Measurements from ENCODE around the gene RNFT1. TPM values are rescaled to one million over a fixed set of nuclear protein-coding genes. Genes with fewer than 3 reads are reported as not detected.
"Not testable (repeated sequence)": the region's sequence is repeated elsewhere in the genome, so short reads cannot be mapped to it uniquely, and the experiment has no call there.

Gene RNFT1
- total RNA-seq, 4 donors from 2014 or later = 6.2 to 10.8 (median 9.1) TPM

DNA sequence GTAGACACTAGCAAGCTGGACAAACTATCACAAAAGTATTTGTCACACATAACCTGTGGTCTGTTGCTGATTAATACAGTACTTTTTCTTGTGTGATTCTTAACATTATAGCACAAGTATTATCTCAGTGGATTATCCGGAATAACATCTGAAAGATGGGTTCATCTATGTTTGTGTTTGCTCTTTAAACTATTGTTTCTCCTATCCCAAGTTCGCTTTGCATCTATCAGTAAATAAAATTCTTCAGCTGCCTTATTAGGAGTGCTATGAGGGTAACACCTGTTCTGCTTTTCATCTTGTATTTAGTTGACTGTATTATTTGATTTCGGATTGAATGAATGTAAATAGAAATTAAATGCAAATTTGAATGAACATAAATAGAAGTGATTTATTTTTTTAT is 14.5 kb downstream of the RNFT1 start:
- H3K9me3 ChIP-seq = no peaks in the 10 kb centered on the region
- DNase-seq (ENCODE audit: extremely low spot score) = no peak
- 92% methylated on average over 3 of the region's 3 CpGs for WGBS
- no peak overlapping the region for H3K27ac ChIP-seq (replicated peaks in 1 of 4)
- no peaks in the 10 kb centered on the region for H3K4me1 ChIP-seq
- no peaks in the 10 kb centered on the region for H3K27me3 ChIP-seq
- H3K4me3 ChIP-seq = no peak overlapping the region
- intact Hi-C loops (cut with DNase I) = no loop called here
- TF ChIP-seq POLR2AphosphoS5 (IDR thresholded peaks at IDR 0.05) (no peak), POLR2A (IDR thresholded peaks at IDR 0.05; ENCODE audit: low read depth) (no peak), EP300 (IDR thresholded peaks at IDR 0.05) (no peak)
- TF ChIP-seq, protein P1, sequence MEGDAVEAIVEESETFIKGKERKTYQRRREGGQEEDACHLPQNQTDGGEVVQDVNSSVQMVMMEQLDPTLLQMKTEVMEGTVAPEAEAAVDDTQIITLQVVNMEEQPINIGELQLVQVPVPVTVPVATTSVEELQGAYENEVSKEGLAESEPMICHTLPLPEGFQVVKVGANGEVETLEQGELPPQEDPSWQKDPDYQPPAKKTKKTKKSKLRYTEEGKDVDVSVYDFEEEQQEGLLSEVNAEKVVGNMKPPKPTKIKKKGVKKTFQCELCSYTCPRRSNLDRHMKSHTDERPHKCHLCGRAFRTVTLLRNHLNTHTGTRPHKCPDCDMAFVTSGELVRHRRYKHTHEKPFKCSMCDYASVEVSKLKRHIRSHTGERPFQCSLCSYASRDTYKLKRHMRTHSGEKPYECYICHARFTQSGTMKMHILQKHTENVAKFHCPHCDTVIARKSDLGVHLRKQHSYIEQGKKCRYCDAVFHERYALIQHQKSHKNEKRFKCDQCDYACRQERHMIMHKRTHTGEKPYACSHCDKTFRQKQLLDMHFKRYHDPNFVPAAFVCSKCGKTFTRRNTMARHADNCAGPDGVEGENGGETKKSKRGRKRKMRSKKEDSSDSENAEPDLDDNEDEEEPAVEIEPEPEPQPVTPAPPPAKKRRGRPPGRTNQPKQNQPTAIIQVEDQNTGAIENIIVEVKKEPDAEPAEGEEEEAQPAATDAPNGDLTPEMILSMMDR (IDR thresholded peaks at IDR 0.05) = no peak
- H3K36me3 ChIP-seq = peaks cover 12 to 73% (median 43%) of the 10 kb centered on the region in 4 donors

DNA sequence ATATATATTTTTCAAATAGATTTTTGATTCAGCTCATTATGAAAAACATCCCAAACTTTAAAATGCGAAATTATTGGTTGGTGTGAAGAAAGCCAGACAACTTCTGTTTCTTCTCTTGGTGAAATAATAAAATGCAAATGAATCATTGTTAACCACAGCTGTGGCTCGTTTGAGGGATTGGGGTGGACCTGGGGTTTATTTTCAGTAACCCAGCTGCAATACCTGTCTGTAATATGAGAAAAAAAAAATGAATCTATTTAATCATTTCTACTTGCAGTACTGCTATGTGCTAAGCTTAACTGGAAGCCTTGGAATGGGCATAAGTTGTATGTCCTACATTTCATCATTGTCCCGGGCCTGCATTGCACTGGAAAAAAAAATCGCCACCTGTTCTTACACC is 17.2 kb downstream of the RNFT1 start:
- peaks cover 25 to 89% (median 49%) of the 10 kb centered on the region in 4 donors for H3K36me3 ChIP-seq
- intact Hi-C loops (cut with DNase I); DNase-seq (ENCODE audit: extremely low spot score); H3K27me3 ChIP-seq; H3K4me3 ChIP-seq; H3K9me3 ChIP-seq; H3K27ac ChIP-seq (replicated peaks in 1 of 4); H3K4me1 ChIP-seq: not testable (repeated sequence)
- 69% methylated on average over 4 of the region's 4 CpGs for whole genome bisulfite sequencing

DNA sequence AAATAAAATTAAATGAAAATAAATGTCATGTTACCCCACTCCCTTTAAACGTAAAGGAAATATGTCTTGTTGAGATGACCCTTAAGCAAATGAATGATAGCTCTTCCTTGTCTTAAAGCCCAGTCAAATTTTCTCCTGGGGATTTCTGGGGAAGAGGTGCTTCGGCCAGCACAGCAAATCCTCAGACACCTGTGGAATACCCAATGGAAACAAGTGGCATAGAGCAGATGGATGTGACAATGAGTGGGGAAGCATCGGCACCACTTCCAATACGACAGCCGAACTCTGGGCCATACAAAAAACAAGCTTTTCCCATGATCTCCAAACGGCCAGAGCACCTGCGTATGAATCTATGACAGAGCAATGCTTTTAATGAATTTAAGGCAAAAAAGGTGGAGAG is 18.1 kb downstream of the RNFT1 start:
- H3K4me1 ChIP-seq; intact Hi-C loops (cut with DNase I); H3K4me3 ChIP-seq; H3K9me3 ChIP-seq; DNase-seq (ENCODE audit: extremely low spot score); H3K27me3 ChIP-seq; H3K27ac ChIP-seq (replicated peaks in 1 of 4): not testable (repeated sequence)
- peaks cover 34 to 91% (median 57%) of the 10 kb centered on the region in 4 donors for H3K36me3 ChIP-seq
- 84% methylated on average over 7 of the region's 7 CpGs for WGBS

DNA sequence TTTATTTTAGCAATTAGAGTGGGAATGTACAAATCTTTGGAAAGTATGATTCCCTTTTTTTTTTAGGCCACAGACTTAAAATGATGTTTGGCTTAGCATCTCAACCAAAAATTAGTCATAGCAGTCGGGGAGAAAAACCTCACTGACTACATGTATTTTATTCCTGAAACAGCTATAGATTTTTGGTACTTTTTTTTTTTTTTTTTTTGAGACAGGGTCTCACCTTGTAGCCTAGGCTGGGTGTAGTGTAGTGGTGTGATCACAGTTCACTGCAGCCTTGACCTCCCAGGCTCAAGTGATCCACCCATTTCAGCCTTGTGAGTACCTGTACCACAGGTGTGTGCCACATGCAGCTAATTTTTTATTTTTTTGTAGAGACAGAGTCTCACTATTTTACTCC is 23.4 kb downstream of the RNFT1 start:
- intact Hi-C loops (cut with DNase I) = no loop called here
- H3K4me3 ChIP-seq = no peak overlapping the region
- TF ChIP-seq, protein P1 (IDR thresholded peaks at IDR 0.05) = no peak
- TF ChIP-seq POLR2A (IDR thresholded peaks at IDR 0.05; ENCODE audit: low read depth) (no peak), EP300 (IDR thresholded peaks at IDR 0.05) (no peak)
- no peaks in the 10 kb centered on the region for H3K9me3 ChIP-seq
- H3K36me3 ChIP-seq = peaks cover 48 to 99% (median 74%) of the 10 kb centered on the region in 4 donors
- 67% methylated on average over 1 of the region's 1 CpG for WGBS
- H3K4me1 ChIP-seq = no peaks in the 10 kb centered on the region
- DNase-seq (ENCODE audit: extremely low spot score) = no peak
- H3K27me3 ChIP-seq = no peaks in the 10 kb centered on the region
- H3K27ac ChIP-seq (replicated peaks in 1 of 4) = no peak overlapping the region

DNA sequence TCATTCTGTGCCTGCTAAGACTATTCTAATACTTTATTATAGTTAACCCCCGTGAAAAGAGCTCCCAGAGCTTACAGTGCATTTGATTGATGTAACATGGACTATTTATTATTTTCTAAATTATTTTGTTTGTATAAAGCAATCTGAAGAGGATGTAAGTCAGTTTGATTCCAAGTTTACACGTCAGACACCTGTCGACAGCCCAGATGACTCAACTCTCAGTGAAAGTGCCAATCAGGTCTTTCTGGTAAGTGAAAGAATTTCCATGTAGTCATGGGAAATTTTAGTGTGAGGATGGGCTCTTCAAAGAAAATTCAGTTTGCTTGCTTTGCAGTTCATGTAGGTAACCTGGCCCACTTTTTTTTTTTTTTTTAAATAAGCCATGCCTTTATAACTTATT is 23.8 kb downstream of the RNFT1 start:
- 87% methylated on average over 3 of the region's 3 CpGs for WGBS
- H3K4me3 ChIP-seq; H3K27ac ChIP-seq (replicated peaks in 1 of 4); H3K27me3 ChIP-seq; DNase-seq (ENCODE audit: extremely low spot score); intact Hi-C loops (cut with DNase I); H3K9me3 ChIP-seq; H3K4me1 ChIP-seq: not testable (repeated sequence)
- peaks cover 48 to 99% (median 74%) of the 10 kb centered on the region in 4 donors for H3K36me3 ChIP-seq

DNA sequence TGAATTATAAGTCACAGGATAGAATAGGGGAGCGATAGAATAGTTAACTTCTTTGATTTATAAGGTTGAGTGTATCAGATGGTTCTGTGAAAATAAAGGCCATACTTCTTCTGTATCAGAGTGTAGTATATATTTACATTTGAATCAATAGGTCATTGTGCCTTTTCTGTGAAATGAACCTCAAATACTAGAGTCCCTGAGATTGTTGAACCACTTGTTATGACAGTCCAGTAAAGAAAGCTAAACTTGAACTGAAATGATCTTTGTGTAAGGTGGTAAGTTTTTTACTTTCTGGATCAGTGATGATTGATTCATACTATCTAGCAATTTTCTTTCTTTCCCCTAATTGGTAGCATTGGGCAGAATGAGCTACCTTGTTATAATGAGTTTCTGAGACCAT is 31.2 kb downstream of the RNFT1 start:
- peaks cover 73 to 100% (median 93%) of the 10 kb centered on the region in 4 donors for H3K36me3 ChIP-seq

DNA sequence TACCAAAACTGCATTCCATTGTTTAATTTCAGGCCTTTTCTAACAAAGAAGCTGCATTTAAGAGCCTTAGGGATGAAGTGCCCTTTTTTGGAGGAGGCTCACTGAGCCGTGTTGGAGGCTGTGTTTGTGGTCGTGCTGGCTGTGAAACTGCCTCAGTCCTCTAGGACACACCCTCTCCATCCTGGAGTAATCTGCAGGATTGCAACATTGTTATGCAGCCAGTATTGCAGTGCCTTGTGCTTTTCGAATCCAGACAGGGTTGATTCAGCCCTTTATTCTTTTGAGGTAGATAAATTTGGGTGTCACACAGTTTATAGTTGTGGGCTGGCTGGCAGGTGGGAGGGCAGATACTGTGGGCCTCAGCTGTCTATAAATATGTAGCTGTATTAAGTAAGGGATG is 33.8 kb downstream of the RNFT1 start:
- DNase-seq (ENCODE audit: extremely low spot score); H3K27ac ChIP-seq (replicated peaks in 1 of 4); H3K27me3 ChIP-seq; intact Hi-C loops (cut with DNase I); H3K9me3 ChIP-seq; H3K4me1 ChIP-seq; H3K4me3 ChIP-seq: not testable (repeated sequence)
- H3K36me3 ChIP-seq = peaks cover 71 to 100% (median 94%) of the 10 kb centered on the region in 4 donors
- WGBS = 50% methylated on average over 3 of the region's 3 CpGs

More for the DNA sequence above, 31.2 kb downstream of the RNFT1 start:
- H3K9me3 ChIP-seq; DNase-seq (ENCODE audit: extremely low spot score); intact Hi-C loops (cut with DNase I); H3K27ac ChIP-seq (replicated peaks in 1 of 4); H3K4me3 ChIP-seq; H3K27me3 ChIP-seq; H3K4me1 ChIP-seq: not testable (repeated sequence)
- WGBS = 100% methylated on average over 1 of the region's 1 CpG

DNA sequence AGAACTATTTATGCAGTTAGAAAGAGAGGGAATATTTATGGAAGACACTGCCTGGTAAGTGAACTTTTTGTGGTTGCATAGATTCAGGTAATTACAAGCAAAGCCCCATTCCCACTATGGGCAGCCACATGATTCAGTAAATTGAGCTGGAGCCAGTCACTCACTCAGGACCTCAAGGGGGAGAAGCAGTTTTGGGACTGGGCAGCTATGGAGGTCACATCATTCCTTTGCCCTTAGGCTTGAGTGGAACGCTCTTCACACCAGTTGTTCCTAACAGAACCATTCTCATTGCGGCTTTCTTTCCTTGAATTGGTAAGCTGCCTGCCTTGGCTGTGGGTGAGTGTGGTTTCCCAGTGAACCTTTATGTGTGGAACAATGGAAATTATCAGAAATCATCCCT is 34.4 kb downstream of the RNFT1 start:
- H3K27ac ChIP-seq (replicated peaks in 1 of 4); DNase-seq (ENCODE audit: extremely low spot score); H3K4me1 ChIP-seq; H3K27me3 ChIP-seq; intact Hi-C loops (cut with DNase I); H3K4me3 ChIP-seq; H3K9me3 ChIP-seq: not testable (repeated sequence)
- WGBS = 96% methylated on average over 2 of the region's 2 CpGs
- H3K36me3 ChIP-seq = peaks cover 69 to 100% (median 91%) of the 10 kb centered on the region in 4 donors

DNA sequence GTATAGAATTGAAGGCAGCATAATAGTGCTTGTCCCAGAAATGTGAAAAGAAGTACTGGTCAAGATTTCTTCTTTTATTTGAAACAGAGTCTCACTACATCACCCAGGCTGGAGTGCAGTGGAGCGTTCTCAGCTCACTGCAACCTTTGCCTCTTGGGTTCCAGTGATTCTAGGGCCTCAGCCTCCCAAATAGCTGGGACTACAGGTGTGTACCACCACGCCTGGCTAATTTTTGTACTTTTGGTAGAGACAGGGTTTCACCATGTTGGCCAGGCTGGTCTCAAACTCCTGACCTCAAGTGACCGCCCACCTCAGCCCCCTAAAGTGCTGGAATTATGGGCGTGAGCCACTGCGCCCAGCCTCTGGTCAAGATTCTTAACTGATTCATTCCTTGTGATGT is 43.9 kb downstream of the RNFT1 start:
- H3K4me3 ChIP-seq; DNase-seq (ENCODE audit: extremely low spot score); H3K4me1 ChIP-seq; H3K27me3 ChIP-seq; intact Hi-C loops (cut with DNase I); H3K27ac ChIP-seq (replicated peaks in 1 of 4); H3K9me3 ChIP-seq: not testable (repeated sequence)
- WGBS = 98% methylated on average over 5 of the region's 5 CpGs
- H3K36me3 ChIP-seq = peaks cover 27 to 98% (median 75%) of the 10 kb centered on the region in 4 donors
